ENCODE results near the gene SMG5.

Gene SMG5

DNA sequence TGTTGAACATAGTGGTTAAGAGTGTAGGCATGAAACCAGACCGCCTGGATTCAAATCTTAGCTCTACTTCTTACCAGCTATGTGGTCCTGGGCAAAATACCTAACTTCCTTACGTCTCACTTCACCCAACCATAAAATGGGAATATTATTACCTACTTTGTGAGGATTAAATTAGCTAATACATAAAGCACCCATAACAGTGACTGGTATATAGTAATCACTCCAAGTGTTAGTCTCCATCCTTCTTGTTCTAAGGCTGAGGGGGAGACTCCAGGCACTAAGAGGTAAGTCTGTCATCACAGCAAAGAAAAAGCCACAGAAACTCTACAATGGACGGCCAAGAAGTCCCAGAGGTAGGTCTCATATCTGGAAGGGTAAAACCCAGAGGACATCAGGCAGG lies 2.8 kb downstream of the SMG5 start:
- WGBS, 2 experiments (ENCODE audit: insufficient coverage in 2 of 2) = no CpG with 5 or more reads among the region's 3 CpGs
- H3K9me3 ChIP-seq (ENCODE audit: control insufficient read depth, low read length) = no peaks in the 10 kb centered on the region
- H3K4me3 ChIP-seq (ENCODE audit: extremely low read depth, insufficient read depth, low read length, poor library complexity, severe bottlenecking) = no peak overlapping the region
- peaks cover 15% of the 10 kb centered on the region for H3K4me1 ChIP-seq (ENCODE audit: control insufficient read depth, insufficient read depth, low read length, poor library complexity, severe bottlenecking)
- peaks cover 56% of the 10 kb centered on the region for H3K36me3 ChIP-seq (ENCODE audit: control insufficient read depth, insufficient read depth, low read length)
- no peak overlapping the region for H3K27ac ChIP-seq (ENCODE audit: low read depth, low read length, severe bottlenecking)

DNA sequence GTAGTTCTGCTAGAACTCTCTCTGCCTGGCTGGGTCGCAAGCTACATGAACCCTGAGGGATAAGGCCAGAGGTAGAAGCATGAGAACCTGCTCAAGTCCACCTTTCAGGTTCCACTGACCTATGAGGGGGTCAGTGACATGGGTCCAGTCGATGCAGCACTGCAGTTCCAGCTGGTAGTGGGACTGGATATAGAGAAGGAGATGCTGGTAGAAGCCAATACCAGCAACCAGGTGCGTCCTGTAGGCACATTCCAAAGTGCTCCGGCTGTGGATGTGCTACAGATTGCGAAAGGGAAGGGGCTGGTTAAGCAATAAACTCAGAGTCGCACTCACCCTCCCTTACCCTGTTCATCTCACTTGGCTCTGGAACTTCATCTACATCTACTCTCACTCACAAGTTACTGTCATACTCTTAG lies 5.7 kb downstream of the SMG5 start:
- H3K4me3 ChIP-seq (ENCODE audit: extremely low read depth, insufficient read depth, low read length, poor library complexity, severe bottlenecking) = no peak overlapping the region
- peaks cover 84% of the 10 kb centered on the region for H3K36me3 ChIP-seq (ENCODE audit: control insufficient read depth, insufficient read depth, low read length)
- peaks cover 7% of the 10 kb centered on the region for H3K4me1 ChIP-seq (ENCODE audit: control insufficient read depth, insufficient read depth, low read length, poor library complexity, severe bottlenecking)
- H3K9me3 ChIP-seq (ENCODE audit: control insufficient read depth, low read length) = no peaks in the 10 kb centered on the region
- no peak overlapping the region for H3K27ac ChIP-seq (ENCODE audit: low read depth, low read length, severe bottlenecking)
- 95 to 98% methylated on average over 5 to 6 of the region's 6 CpGs for WGBS, 2 experiments (ENCODE audit: insufficient coverage in 2 of 2)

DNA sequence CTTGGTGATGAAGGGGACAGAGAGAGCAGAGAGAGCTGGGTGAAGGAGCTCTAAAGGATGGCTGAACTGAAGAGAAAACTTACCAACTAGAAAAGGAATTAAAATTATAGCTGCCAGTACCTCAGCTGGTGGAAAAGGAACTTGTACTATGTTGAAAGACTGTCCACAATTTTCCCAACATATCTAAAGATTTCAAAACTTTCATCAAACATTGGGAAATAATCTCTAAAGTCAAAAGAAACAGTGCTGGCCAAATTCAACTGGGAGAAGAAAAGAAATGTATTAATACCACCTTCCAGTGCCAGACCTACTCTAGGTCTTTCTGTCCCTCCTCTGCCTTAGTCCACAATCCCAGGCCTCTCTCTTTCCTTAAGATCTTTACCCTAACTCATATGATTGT lies 6.1 kb downstream of the SMG5 start:
- no peaks in the 10 kb centered on the region for H3K9me3 ChIP-seq (ENCODE audit: control insufficient read depth, low read length)
- H3K36me3 ChIP-seq (ENCODE audit: control insufficient read depth, insufficient read depth, low read length) = peaks cover 89% of the 10 kb centered on the region
- no peak overlapping the region for H3K27ac ChIP-seq (ENCODE audit: low read depth, low read length, severe bottlenecking)

DNA sequence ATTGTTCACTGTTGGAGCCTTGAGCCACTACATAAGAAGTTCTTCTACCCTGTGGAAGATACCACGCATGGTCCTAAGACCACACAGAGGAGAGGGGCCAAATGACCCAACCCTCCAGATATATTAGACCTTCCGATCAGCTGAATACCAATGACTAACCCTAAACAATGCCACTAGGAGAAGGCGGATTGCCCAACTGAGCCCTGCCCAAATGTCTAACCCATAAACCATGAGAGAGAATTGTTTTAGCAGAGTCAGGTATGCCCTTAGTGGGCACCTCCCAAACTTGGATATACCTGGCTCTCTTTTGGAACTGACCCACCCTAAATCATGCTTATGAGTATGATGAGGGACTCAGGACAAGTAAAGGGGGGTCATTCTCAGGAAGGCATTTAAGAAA lies 12.3 kb downstream of the SMG5 start:
- Histone ChIP-seq H3K4me3 (ENCODE audit: extremely low read depth, insufficient read depth, low read length, poor library complexity, severe bottlenecking) (no peak overlapping the region), H3K9me3 (ENCODE audit: control insufficient read depth, low read length) (no peaks in the 10 kb centered on the region), H3K36me3 (ENCODE audit: control insufficient read depth, insufficient read depth, low read length) (peaks cover 93% of the 10 kb centered on the region), H3K4me1 (ENCODE audit: control insufficient read depth, insufficient read depth, low read length, poor library complexity, severe bottlenecking) (peaks cover 11% of the 10 kb centered on the region), H3K27ac (ENCODE audit: low read depth, low read length, severe bottlenecking) (no peak overlapping the region)
- 94 to 100% methylated on average over 1 to 2 of the region's 3 CpGs for WGBS, 2 experiments (ENCODE audit: insufficient coverage in 2 of 2)

More for the DNA sequence above, 6.1 kb downstream of the SMG5 start:
- Histone ChIP-seq H3K4me3 (ENCODE audit: extremely low read depth, insufficient read depth, low read length, poor library complexity, severe bottlenecking) (no peak overlapping the region), H3K4me1 (ENCODE audit: control insufficient read depth, insufficient read depth, low read length, poor library complexity, severe bottlenecking) (peaks cover 5% of the 10 kb centered on the region)

DNA sequence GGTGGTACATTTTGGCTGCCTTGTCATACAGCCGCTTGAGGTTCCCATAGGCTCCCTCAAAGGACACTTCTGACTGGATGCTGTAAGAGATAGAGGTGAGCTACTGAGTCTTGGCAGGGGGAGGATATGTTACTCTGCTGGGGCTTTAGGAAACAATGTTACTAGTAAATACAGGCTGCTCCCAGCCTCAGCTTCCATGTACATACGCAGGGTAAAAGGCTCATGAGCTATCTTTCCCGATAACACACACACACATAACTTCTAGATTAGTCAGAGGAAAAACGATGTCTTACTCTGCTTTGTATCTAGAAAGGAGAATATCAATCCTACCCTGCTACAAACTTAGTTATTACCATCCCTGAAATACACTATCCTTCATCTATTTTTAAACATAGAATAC lies 14.3 kb downstream of the SMG5 start:
- Histone ChIP-seq H3K4me1 (ENCODE audit: control insufficient read depth, insufficient read depth, low read length, poor library complexity, severe bottlenecking) (peaks cover 11% of the 10 kb centered on the region), H3K9me3 (ENCODE audit: control insufficient read depth, low read length) (no peaks in the 10 kb centered on the region), H3K27ac (ENCODE audit: low read depth, low read length, severe bottlenecking) (no peak overlapping the region), H3K4me3 (ENCODE audit: extremely low read depth, insufficient read depth, low read length, poor library complexity, severe bottlenecking) (no peak overlapping the region), H3K36me3 (ENCODE audit: control insufficient read depth, insufficient read depth, low read length) (peaks cover 93% of the 10 kb centered on the region)
- WGBS, 2 experiments (ENCODE audit: insufficient coverage in 2 of 2) = 100% methylated on average over 1 of the region's 4 CpGs; no CpG with 5 or more reads in 1 of the 2 experiments

DNA sequence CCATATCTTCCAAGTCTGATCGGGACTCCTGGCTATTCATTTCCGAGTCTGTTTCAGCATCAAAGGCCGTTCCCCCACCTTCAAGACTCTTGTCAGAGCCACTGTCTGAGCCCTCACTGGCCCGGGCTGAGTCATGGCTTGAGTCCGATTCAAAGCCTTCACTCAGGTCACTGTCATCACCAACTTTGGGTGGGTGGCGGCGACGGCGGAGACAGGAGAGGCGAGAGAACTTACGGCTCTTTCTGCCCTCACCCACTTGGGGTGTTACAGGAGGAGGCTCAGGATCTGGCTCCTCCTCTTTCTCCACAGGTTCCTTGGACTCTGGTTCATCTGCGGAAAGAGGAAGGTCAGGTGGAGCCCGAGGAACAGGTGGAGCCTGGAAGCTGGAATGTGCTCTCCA lies 16.6 kb downstream of the SMG5 start:
- Histone ChIP-seq H3K36me3 (ENCODE audit: control insufficient read depth, insufficient read depth, low read length) (peaks cover 90% of the 10 kb centered on the region), H3K9me3 (ENCODE audit: control insufficient read depth, low read length) (no peaks in the 10 kb centered on the region), H3K27ac (ENCODE audit: low read depth, low read length, severe bottlenecking) (no peak overlapping the region), H3K4me1 (ENCODE audit: control insufficient read depth, insufficient read depth, low read length, poor library complexity, severe bottlenecking) (peaks cover 11% of the 10 kb centered on the region), H3K4me3 (ENCODE audit: extremely low read depth, insufficient read depth, low read length, poor library complexity, severe bottlenecking) (no peak overlapping the region)
- WGBS, 2 experiments (ENCODE audit: insufficient coverage in 2 of 2) = 95 to 96% methylated on average over 11 to 13 of the region's 13 CpGs

DNA sequence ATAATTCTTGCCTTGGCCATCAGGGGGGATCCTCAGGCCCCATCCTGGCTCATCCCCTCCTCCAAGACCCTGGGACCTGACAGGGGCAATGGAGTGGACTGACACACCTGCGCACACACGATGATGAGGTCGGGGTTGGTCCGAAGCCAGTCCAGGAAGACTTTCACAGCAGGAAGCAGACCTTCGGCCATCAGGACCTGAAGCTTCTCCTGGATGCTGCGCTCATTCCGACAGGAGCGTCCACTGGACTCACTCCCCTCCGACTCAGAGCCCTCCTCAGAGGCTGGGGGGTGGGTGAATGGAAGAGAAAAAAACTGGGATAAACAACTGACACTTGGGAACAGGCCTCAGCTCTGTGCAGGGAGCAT lies 19.4 kb downstream of the SMG5 start:
- no peak overlapping the region for H3K4me3 ChIP-seq (ENCODE audit: extremely low read depth, insufficient read depth, low read length, poor library complexity, severe bottlenecking)
- H3K9me3 ChIP-seq (ENCODE audit: control insufficient read depth, low read length) = no peaks in the 10 kb centered on the region
- H3K4me1 ChIP-seq (ENCODE audit: control insufficient read depth, insufficient read depth, low read length, poor library complexity, severe bottlenecking) = peaks cover 3% of the 10 kb centered on the region
- 99 to 100% methylated on average over 8 of the region's 9 CpGs for WGBS, 2 experiments (ENCODE audit: insufficient coverage in 2 of 2)
- H3K36me3 ChIP-seq (ENCODE audit: control insufficient read depth, insufficient read depth, low read length) = peaks cover 97% of the 10 kb centered on the region
- no peak overlapping the region for H3K27ac ChIP-seq (ENCODE audit: low read depth, low read length, severe bottlenecking)

DNA sequence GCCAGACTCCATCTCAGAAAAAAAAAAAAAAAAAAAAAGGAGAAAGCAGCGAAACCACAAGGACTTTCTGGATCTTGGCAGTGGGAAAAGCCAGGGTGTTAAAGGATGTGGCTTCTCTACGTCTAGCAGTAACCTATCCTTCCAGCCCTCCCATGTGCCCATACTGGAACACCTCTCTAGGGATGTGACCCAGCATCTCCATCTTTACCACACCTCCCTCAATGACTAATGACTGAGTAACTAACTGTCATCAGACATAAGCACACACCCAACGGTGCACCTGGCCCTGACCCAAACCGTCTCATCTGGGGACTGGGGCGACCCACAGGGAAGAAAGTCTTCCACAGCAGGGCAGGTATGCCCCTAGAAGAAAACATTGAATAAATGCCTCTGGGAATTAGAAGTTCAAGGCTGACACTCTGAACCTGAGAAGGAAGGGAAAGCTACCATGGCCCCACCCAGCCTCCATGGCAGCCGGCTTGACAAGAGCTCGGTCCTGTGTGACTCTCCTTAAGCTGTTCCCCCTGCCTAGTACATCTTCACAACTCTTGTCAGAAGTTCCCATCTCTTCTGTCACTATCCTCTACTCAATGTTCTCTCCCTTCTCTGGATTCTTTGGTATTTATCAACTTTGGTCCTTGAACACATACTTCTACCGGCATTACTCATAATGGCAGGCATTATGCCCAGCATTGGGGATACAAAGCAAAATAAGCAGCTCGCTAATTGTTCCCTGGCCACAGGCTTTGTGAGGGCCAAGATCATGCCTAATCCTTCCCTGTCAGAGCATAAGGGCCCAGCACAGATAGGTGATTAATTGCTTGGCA lies 20.0 kb downstream of the SMG5 start:
- Histone ChIP-seq H3K4me1 (ENCODE audit: control insufficient read depth, insufficient read depth, low read length, poor library complexity, severe bottlenecking) (peaks cover 6% of the 10 kb centered on the region), H3K9me3 (ENCODE audit: control insufficient read depth, low read length) (no peaks in the 10 kb centered on the region), H3K4me3 (ENCODE audit: extremely low read depth, insufficient read depth, low read length, poor library complexity, severe bottlenecking) (no peak overlapping the region), H3K27ac (ENCODE audit: low read depth, low read length, severe bottlenecking) (no peak overlapping the region), H3K36me3 (ENCODE audit: control insufficient read depth, insufficient read depth, low read length) (peaks cover 97% of the 10 kb centered on the region)
- 97 to 98% methylated on average over 8 of the region's 9 CpGs for WGBS, 2 experiments (ENCODE audit: insufficient coverage in 2 of 2)

DNA sequence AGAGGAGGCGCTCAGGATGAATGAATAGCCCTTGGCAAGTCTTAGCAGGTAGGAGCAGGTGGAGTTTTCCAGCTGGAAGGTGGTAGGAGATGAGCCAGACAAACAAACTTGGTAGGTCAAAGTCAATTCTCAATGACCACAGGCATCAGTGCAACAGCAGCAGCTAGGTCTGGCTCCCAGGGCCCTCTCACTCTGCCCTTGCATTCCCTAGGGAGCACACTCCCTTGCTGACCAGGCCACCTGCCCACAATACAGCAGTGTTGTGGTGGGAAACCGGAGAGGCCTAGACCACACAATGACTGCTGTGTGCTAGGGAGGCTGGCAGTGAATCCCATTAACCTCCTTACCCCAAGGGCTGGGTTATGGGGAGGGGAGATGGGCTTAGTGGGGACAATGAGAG lies 21.7 kb downstream of the SMG5 start:
- Histone ChIP-seq H3K4me1 (ENCODE audit: control insufficient read depth, insufficient read depth, low read length, poor library complexity, severe bottlenecking) (peaks cover 20% of the 10 kb centered on the region), H3K9me3 (ENCODE audit: control insufficient read depth, low read length) (no peaks in the 10 kb centered on the region), H3K27ac (ENCODE audit: low read depth, low read length, severe bottlenecking) (no peak overlapping the region), H3K36me3 (ENCODE audit: control insufficient read depth, insufficient read depth, low read length) (peaks cover 96% of the 10 kb centered on the region), H3K4me3 (ENCODE audit: extremely low read depth, insufficient read depth, low read length, poor library complexity, severe bottlenecking) (no peak overlapping the region)
- WGBS, 2 experiments (ENCODE audit: insufficient coverage in 2 of 2) = 78 to 100% methylated on average over 1 of the region's 2 CpGs

DNA sequence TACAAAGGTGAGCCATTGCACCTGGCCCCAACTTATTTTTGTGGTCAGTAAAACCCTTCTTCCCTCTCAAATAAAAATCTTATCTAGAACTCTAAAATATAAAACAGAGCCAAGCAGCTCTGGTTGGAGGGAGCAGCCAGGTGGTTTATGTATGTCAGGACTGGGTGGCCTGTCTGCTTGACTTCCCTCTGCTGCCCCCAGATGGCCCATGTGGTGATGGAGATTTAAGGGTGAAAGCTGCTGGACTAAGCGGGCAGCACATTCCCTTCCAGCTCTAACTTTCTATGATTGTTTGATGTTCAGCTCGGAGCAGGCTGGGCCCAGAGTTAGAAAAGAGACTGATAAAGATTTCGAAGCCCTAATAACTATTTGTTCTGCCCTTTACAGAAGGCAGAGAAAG lies 22.8 kb downstream of the SMG5 start:
- no peak overlapping the region for H3K27ac ChIP-seq (ENCODE audit: low read depth, low read length, severe bottlenecking)
- H3K4me1 ChIP-seq (ENCODE audit: control insufficient read depth, insufficient read depth, low read length, poor library complexity, severe bottlenecking) = peaks cover 20% of the 10 kb centered on the region
- 88% methylated on average over 3 of the region's 3 CpGs; no CpG with 5 or more reads in 1 of the 2 experiments for WGBS, 2 experiments (ENCODE audit: insufficient coverage in 2 of 2)
- no peak overlapping the region for H3K4me3 ChIP-seq (ENCODE audit: extremely low read depth, insufficient read depth, low read length, poor library complexity, severe bottlenecking)
- H3K36me3 ChIP-seq (ENCODE audit: control insufficient read depth, insufficient read depth, low read length) = peaks cover 94% of the 10 kb centered on the region
- no peaks in the 10 kb centered on the region for H3K9me3 ChIP-seq (ENCODE audit: control insufficient read depth, low read length)

DNA sequence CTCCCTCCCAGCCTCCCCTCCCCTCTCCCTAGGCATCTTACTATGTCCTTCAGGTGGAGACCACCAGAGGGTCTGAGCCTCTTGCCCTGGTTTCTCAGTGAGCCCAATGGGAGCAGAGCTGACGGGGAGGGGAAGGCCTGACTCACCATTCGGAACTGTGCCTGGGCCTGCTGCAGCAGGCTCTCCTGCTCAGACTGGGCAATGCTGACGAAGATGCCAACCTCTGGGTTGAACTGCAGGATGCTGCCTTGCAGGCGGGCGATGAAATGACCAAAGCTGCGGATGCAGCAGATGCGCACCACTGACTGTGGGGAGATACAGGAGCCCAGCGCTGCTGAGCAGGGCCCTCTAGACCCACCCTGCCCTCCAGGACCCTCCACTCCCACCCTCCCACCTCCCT lies 23.8 kb downstream of the SMG5 start:
- H3K9me3 ChIP-seq (ENCODE audit: control insufficient read depth, low read length) = no peaks in the 10 kb centered on the region
- 94 to 100% methylated on average over 5 to 7 of the region's 8 CpGs for WGBS, 2 experiments (ENCODE audit: insufficient coverage in 2 of 2)
- H3K27ac ChIP-seq (ENCODE audit: low read depth, low read length, severe bottlenecking) = no peak overlapping the region
- peaks cover 92% of the 10 kb centered on the region for H3K36me3 ChIP-seq (ENCODE audit: control insufficient read depth, insufficient read depth, low read length)
- H3K4me3 ChIP-seq (ENCODE audit: extremely low read depth, insufficient read depth, low read length, poor library complexity, severe bottlenecking) = no peak overlapping the region
- peaks cover 23% of the 10 kb centered on the region for H3K4me1 ChIP-seq (ENCODE audit: control insufficient read depth, insufficient read depth, low read length, poor library complexity, severe bottlenecking)
